HG02678 (cell line): ENCODE measurements around the gene TMEM164.

ENCODE experiments used
- ATAC-seq: cut with Tn5 transposase; IDR thresholded peaks from one replicate; pipeline ENCODE4 v1.9.1; 2021; ENCODE audit warnings: mild to moderate bottlenecking, moderate library complexity; ENCODE audit not compliant: unreplicated experiment

Gene TMEM164

GRCh38 chrX:110066488-110067225 is 63.7 kb downstream of the TMEM164 start:
- ATAC-seq: no peak

- no peak for ATAC-seq
Observed at GRCh38 chrX:110070970-110071369, 68.1 kb downstream of the TMEM164 start.

GRCh38 chrX:110081320-110081719 is 78.4 kb downstream of the TMEM164 start:
- ATAC-seq: no peak

GRCh38 chrX:110081740-110082139 is 78.8 kb downstream of the TMEM164 start:
- no peak for ATAC-seq

- no peak for ATAC-seq
Observed at GRCh38 chrX:110082161-110082560, 79.2 kb downstream of the TMEM164 start.

GRCh38 chrX:110086162-110086915 is 83.4 kb downstream of the TMEM164 start:
- ATAC-seq: no peak

GRCh38 chrX:110086916-110087484 is 84.1 kb downstream of the TMEM164 start:
- no peak for ATAC-seq

- no peak for ATAC-seq
Observed at GRCh38 chrX:110087485-110088356, 84.8 kb downstream of the TMEM164 start.

- ATAC-seq: no peak
Observed at GRCh38 chrX:110089656-110090403, 86.9 kb downstream of the TMEM164 start.

GRCh38 chrX:110097920-110098319 is 95.0 kb downstream of the TMEM164 start:
- ATAC-seq: no peak

- no peak for ATAC-seq
Observed at GRCh38 chrX:110103344-110103743, 100.4 kb downstream of the TMEM164 start.

- no peak for ATAC-seq
Observed at GRCh38 chrX:110104078-110104477, 101.2 kb downstream of the TMEM164 start.

- ATAC-seq: no peak
Observed at GRCh38 chrX:110108381-110108821, 105.5 kb downstream of the TMEM164 start.

- ATAC-seq: no peak
Observed at GRCh38 chrX:110114260-110114776, 111.4 kb downstream of the TMEM164 start.

- ATAC-seq: no peak
Observed at GRCh38 chrX:110116066-110116980, 113.4 kb downstream of the TMEM164 start.

GRCh38 chrX:110118530-110118929 is 115.6 kb downstream of the TMEM164 start:
- ATAC-seq: no peak

- no peak for ATAC-seq
Observed at GRCh38 chrX:110119480-110119879, 116.6 kb downstream of the TMEM164 start.

GRCh38 chrX:110120025-110120424 is 117.1 kb downstream of the TMEM164 start:
- no peak for ATAC-seq

GRCh38 chrX:110123331-110123782 is 120.4 kb downstream of the TMEM164 start:
- ATAC-seq: no peak
